Fibroblast of skin of left quadriceps (primary cell): Measurements from ENCODE around the gene NOG.
A peak's percentile ranks its signal among the peaks of the same experiment; 100 is the strongest.

ENCODE experiments used
- DNase-seq, 2 experiments: peaks; one replicate each; pipeline ENCODE4 v3.0.0-alpha.2; 2013; ENCODE audit warnings: low read depth in 2 of 2

NOG gene

GRCh38 chr17:56596691-56597494, 3.4 kb downstream of the NOG start:
- no peak for DNase-seq

- peak in 1 of 2 experiments; percentile 16 for DNase-seq
Measured at GRCh38 chr17:56597495-56597990, 4.0 kb downstream of the NOG start.

- DNase-seq = peak; percentile 52 to 60
Measured at GRCh38 chr17:56598466-56598865, 5.0 kb downstream of the NOG start.

- no peak for DNase-seq
Measured at GRCh38 chr17:56599088-56599487, 5.6 kb downstream of the NOG start.

- no peak for DNase-seq
Measured at GRCh38 chr17:56599566-56599965, 6.1 kb downstream of the NOG start.

- no peak for DNase-seq
Measured at GRCh38 chr17:56600256-56600655, 6.8 kb downstream of the NOG start.

- no peak for DNase-seq
Measured at GRCh38 chr17:56601591-56601990, 8.1 kb downstream of the NOG start.

GRCh38 chr17:56602292-56603130, 9.0 kb downstream of the NOG start:
- DNase-seq = no peak

GRCh38 chr17:56603486-56604238, 10.2 kb downstream of the NOG start:
- DNase-seq = no peak

GRCh38 chr17:56604691-56605290, 11.3 kb downstream of the NOG start:
- DNase-seq = no peak

- DNase-seq = no peak
Measured at GRCh38 chr17:56608944-56609343, 15.4 kb downstream of the NOG start.

- no peak for DNase-seq
Measured at GRCh38 chr17:56610321-56610720, 16.8 kb downstream of the NOG start.

GRCh38 chr17:56613131-56613530, 19.6 kb downstream of the NOG start:
- no peak for DNase-seq

- no peak for DNase-seq
Measured at GRCh38 chr17:56614522-56614921, 21.0 kb downstream of the NOG start.

GRCh38 chr17:56616239-56616638, 22.7 kb downstream of the NOG start:
- DNase-seq = no peak

- DNase-seq = no peak
Measured at GRCh38 chr17:56623383-56623782, 29.9 kb downstream of the NOG start.

GRCh38 chr17:56624309-56624708, 30.8 kb downstream of the NOG start:
- DNase-seq = no peak

GRCh38 chr17:56624912-56625311, 31.4 kb downstream of the NOG start:
- DNase-seq = no peak

GRCh38 chr17:56629531-56630075, 36.1 kb downstream of the NOG start:
- peak; percentile 17 to 23 for DNase-seq

- no peak for DNase-seq
Measured at GRCh38 chr17:56630202-56630601, 36.7 kb downstream of the NOG start.

GRCh38 chr17:56633681-56634080, 40.2 kb downstream of the NOG start:
- DNase-seq = no peak
